Measurements from ENCODE around the gene CYP27B1. TPM values are rescaled to one million over a fixed set of nuclear protein-coding genes. Genes with fewer than 3 reads are reported as not detected.

CYP27B1 gene
- total RNA-seq, 1 donor from 2014 or later = 0.39 TPM

DNA sequence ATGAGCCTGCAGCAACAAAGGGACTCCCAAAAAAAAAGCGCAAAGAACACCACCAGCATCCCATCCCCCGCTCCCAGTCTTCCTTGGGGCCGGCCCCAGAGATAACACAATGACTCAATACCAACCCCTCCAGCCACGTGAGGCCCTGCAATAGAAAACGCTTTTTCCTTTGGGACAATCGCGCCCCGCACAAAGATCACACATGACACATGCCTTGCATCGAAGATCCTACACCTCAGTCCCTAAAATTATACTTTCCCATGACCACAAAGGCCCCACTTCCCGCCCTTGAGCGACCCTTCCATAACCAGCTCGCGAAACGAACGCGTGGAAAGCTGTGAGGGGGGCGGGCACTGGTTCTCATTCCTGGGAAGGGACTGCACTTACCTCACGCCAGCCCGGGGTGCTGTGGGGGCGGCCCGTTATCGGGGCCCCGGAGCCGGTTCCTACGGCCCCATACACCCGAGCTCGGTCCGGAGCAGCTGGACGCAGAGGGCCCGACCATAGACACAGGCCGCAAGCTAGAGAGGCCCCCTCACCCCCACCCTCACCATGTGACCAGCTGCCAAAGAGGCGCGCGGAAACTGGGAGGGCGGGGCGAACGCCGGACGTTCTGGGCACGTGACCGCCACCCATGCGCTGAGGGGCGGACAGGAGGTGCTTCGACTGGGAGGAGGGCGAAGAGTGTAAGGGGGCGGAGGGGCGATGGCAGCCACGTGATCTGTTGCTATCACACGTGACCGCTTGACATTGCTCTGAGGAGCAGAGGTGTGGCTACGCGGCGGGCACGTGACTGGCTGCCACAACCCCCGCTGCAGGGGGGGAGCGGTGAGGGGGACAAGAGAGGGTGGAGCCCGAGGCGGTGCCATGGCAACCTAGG, 14.8 kb downstream of the CYP27B1 start, which contains the start of gene CDK4:
Gene CDK4 (minus strand): TSS at position 523 of the 880 bp plus-strand sequence. CDS start 593 bp downstream, outside the sequence.
- peak; percentile 99 to 100 for DNase-seq (ENCODE audit: low read depth in 2 of 2)

DNA sequence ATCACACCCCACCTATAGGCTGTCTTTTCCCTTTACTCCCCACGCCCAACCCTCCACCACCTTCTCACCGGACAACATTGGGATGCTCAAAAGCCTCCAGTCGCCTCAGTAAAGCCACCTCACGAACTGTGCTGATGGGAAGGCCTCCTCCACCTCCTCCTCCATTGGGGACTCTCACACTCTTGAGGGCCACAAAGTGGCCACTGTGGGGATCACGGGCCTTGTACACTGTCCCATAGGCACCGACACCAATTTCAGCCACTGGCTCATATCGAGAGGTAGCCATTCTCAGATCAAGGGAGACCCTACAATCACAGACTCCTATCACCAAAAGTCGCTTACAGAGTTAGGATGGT, 15.5 kb downstream of the CYP27B1 start:
- no peak for DNase-seq (ENCODE audit: low read depth in 2 of 2)

DNA sequence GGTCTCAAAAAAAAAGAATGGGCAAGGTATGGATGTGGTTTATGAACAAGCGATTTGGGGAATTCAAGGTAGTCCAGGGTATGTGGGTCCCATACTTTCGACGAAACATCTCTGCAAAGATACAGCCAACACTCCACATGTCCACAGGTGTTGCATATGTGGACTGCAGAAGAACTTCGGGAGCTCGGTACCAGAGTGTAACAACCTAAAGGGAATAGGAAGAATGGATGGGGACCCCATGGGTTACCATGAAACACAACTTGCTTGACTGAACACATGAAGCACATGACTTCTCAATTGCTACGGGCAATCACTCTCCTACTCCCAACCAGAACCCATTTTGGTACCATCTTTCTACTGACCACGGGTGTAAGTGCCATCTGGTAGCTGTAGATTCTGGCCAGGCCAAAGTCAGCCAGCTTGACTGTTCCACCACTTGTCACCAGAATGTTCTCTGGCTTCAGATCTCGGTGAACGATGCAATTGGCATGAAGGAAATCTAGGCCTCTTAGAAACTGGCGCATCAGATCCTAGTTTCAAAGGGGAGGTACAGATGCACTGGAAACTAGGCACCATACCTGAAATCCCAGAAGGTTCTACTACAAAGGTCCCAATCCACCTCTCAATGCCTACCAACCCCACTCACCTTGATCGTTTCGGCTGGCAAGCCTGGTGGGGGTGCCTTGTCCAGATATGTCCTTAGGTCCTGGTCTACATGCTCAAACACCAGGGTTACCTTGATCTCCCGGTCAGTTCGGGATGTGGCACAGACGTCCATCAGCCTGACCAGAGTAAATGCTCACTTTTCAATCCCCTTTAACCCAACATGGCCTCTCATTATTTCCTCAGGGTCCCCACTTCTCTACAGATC, 16.1 kb downstream of the CYP27B1 start:
- DNase-seq (ENCODE audit: low read depth in 2 of 2) = no peak

DNA sequence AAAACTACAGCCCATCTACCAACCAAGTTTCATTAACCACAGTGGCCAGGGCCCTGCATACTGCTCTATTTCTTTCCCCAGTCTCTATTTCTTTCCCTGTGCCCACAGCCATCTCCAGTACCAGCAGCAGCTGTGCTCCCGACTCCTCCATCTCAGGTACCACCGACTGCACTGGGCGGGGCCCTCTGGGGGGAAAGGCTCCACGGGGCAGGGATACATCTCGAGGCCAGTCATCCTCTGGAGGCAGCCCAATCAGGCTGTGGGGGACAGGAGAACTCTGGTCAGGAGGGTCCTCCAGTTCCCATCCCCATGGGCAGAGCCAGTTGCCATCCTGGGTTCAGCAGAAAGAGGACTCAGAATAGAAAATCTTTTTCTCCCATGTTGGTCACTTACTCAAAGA, 17.8 kb downstream of the CYP27B1 start:
- no peak for DNase-seq (ENCODE audit: low read depth in 2 of 2)

DNA sequence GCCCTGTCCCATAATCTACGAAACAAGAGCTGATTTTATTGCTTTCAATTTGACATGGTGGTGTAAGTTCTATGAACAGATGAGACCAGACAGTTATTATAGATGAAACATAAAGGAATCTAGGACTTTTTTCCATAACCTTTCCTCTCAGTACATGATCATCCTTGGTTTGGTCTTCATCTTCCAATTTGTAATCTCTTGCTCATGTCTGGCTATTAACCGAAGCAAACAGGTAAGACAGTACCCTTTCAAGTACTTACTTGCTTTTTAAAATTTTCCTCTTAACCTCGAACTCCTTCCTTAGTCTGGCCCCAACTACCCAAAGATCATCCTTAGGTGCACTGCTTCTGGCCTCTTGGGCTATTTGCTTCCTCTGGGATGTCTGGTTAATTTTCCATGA, 20.9 kb downstream of the CYP27B1 start:
- DNase-seq (ENCODE audit: low read depth in 2 of 2) = no peak

DNA sequence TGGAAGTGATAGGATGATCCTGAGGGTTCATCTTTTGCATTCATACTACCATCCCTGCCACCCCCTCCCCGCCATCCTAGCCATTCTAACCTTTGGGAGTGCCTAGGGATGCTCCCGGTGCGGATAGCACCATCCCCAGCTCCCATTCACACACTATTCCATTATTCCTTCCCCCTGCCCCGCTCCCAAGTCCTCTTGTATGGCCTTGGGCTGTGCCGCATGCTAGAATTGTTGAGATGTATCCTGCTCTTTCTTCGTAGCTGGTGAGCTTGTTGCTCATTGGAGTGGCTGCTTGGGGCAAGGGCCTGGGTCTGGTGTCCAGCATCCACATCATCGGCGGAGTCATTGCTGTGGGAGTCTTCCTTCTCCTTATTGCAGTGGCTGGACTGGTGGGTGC, 21.4 kb downstream of the CYP27B1 start:
- no peak for DNase-seq (ENCODE audit: low read depth in 2 of 2)

DNA sequence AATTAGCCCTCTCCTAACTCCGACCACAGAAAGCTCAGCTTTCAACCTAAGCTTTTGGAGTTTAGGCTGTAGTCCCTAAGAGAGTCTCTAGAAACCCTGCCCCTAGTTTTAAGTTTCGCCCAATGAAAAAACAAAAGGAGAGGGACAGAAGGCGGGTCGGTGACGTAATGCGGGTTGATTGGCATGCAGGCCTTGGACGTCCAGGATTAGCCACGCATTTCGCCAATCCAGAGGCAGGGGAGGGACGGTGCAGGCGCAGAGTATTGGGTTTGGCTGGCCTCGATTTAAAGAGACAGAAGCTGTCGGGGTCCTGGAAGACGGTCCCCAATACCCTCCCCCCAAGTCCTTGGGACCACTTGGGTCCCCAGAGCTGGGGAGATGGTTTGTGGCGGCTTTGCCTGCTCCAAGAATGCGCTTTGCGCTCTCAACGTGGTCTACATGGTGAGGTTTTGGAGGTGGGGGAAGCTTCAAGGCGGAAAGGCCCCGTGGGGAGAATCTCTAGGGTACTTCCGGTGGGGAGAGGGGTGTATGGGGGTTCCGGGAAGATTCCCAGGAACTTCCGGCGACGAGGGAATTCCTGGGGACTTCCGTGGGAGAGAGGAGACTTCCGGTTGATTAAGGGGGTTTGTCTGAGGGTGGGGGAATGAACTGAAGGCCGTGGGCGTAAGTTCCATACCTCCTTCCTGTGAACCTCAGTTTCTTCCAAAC, 21.9 kb downstream of the CYP27B1 start, which contains the start of gene TSPAN31:
Gene TSPAN31 (plus strand): TSS at position 263 of the 708 bp plus-strand sequence. CDS start 116 bp downstream, at position 379.
- DNase-seq (ENCODE audit: low read depth in 2 of 2) = peak; percentile 98 to 99

DNA sequence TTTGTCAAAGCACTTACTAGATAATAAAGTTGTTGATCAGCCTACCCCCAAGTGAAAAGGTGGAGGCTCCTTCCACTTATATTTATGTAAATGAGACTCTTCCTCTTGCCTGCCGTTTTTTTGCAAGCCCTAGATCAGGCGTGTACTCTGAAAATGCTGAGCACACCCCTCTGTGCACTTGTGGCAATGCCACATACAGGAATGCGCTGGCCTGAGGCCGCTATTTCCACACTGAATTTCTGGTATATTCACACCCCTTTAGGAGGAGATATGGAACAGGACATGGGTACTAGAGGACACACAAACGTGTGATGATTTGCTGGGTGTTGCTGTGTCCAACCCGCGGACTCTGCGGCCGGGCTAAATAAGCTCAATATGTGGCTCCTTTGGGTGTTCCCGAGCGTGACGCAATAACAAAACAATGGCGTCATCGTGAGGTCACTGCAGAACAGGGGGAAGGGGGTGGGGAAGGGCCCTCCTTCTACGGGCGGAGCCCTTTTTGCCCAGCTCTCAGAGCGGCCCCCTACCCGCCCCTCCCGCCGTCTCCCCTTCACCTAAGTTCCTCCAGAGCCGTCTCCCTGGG, 22.6 kb downstream of the CYP27B1 start:
- DNase-seq (ENCODE audit: low read depth in 2 of 2) = peak in 1 of 2 donors; percentile 65

DNA sequence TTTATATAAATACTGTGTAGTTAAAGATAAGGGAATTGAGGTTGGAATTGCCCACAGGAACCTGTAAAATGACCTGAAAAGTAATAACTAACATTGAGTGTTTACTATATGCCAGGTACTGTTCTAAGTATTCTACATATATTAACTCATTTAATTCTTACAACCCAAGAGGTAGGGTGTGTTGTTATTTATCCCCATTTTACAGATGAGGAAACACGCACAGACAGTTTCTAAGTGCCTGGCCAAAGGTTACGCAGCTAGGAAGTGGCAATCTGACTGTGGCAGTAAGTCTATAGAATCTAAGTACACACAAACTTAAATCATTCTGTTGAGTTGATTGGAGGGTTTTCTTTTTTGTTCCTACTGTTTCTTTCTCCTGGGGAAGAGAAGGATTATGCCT, 23.1 kb downstream of the CYP27B1 start:
- DNase-seq (ENCODE audit: low read depth in 2 of 2) = no peak

DNA sequence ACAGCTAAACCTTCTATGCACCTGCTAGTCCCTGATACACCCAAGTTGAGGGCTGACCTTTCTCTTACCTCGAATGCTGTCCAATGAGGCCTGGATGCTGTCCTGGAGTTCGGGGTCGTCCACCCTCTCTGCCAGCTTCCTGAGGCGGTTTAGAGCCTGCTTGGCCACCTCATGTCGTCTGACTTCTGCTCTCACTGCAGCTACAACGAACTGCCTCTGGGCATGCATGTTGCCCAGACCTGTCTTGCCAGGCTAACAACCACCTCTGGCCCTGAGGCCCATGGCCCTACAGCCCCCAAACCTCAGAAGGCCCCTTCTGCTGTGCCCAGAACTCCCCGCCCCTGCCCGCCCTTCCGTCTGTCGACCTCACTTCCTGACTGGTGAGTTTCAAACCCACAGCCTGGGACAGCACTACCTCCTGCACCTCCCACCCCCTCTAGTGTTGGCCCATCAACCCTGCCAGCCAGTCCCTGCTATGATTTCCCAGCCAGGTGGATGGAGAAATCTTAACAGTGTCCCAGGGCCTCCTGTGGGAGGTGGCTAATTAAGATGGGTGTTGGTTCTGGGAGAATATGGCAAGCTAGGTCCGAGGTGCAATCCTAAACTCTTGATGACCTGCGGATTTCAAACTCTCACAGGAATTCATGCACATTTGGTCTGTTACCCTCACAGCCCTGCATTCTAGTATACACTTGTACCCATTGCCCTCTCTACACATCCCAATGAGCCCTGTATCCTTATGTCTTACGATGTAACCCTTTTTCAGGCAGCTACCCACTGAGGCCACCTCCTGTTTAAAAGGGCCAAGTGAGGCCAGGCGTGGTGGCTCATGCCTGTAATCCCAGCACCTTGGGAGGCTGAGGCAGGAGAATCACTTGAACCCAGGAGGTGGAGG, 24.8 kb downstream of the CYP27B1 start:
- no peak for DNase-seq (ENCODE audit: low read depth in 2 of 2)

DNA sequence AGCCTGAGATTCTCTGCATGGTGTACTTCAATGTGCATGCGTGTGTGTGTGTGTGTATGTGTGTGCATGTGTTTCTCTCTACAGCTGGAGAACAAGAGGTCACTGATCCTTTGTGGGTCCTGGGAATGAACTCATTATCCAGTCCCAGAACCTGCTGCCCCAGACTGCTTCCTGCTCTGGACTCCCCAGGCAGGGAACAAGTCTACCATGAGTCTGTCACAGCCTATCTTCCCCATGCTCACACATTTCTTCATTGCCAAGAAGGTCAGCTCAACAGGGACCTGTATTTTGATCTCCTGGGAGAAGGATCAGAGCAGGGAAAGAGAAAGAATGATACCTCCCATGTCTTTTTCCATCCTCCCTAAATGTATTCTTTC, 25.5 kb downstream of the CYP27B1 start:
- DNase-seq (ENCODE audit: low read depth in 2 of 2) = no peak

DNA sequence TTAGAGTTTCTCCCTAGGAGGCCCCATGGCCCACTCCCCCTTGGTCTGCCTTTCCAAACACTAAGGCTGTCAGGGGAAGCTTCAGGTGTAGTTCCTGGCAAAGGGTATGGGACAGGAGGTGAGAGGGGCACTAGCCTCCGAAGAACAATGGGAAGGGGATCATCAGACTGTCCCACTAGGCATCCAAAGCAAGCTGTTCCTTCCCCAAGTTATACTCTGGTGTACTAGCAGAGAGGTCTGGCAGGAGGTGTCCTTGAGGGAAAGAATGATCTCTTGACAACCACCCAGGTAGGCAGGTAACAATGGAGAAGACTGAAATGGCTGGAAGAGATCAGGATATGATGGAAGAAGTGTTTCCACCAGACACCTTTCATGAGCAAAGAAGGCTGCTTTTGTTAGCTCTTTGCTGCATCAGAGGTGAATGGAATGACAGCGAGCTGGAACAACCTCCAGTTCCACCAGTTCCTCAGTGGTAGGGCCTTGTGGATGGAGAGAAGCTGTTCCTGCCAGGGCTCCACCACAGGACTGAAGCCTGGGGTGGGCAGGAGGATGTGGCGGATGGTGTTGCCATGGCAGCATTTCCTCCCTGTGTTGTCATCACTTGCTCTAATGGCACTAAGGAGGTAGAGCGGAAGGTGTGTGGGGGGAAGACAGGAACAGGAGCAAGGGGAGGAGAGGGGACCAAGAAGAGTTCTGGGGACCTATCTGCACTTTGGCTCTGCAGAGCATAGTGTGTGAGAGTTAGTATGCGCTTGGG, 26.0 kb downstream of the CYP27B1 start:
- DNase-seq (ENCODE audit: low read depth in 2 of 2) = peak in 1 of 2 donors; percentile 38

DNA sequence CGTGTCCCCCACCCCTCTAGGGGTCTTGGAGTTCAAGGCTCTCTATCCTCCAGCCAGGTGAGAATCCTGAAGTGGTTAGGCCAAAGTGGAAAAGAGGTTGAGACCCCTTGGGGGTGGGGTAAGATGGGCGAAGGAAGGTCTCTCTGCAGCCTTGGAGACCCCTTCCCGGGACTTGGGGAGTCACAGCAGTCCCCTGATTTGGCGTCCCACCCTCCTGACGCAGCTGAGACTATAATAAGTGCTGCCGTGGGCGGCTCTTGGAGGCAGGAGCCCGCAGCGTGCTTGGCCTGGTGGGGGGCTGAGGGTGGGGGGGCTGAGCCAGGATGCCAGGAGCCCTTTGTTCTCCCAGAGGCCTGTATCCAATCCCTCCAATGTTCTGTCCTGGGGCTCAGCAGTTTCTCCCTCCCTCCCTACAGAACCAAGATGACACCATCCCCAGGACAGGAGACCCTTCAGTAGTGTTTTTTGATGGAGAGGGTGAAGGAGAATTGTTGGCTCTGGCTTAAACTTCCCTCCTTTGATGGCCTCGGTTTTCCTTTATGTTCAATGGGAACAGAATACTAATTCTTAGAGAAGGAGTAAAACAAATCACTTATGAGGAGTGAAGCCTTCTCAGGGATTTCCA, 26.9 kb downstream of the CYP27B1 start:
- no peak for DNase-seq (ENCODE audit: low read depth in 2 of 2)

DNA sequence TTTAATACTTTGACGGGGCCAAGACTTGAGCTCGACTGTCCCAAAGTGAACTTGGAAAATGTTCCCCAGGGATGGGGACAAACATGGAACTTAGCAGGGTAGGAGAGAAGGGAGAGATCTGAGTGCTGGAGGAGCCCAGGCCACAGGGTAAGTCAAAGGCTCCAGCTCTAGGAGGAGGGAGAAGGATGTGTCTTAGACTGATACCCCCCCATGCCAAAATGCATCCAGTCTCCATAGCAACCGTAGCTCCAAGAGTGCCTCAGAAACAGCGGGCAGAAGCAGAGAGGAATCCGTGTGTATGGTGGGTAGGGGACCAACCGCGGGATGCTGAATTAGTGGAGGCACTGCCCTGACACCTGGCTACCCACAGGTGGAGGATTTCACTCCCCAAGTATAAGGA, 27.5 kb downstream of the CYP27B1 start:
- DNase-seq (ENCODE audit: low read depth in 2 of 2) = no peak

DNA sequence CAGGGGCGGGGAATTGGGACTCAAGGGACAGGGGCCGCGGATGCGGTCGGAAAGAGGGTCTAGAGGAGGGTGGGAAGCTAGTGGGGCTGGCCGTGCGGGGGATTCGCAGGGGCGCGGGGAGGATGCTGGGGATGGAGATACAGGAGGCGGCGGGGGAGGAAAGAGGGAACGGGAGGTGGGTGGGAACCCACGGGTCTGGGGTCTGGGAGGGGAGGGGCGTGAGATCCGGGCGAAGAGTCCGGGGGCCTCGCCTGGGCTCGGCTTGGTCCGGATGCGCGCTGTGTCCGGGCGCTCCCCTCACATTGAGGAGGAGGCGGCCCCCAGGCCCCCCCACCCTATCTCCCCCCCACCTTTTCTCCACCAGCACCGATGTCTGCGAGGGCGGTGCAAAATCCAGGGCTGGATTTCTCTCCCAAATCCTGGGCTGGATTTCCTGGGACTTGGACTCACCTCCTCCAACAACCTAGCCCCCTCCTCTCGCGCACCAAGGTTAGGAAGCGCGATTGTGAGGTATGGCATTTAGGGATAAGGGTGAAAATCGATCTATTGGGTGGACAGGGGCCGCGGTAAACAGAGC, 28.1 kb downstream of the CYP27B1 start, which contains the start of gene AGAP2:
Gene AGAP2 (minus strand): TSS at position 82 of the 577 bp plus-strand sequence. CDS start 496 bp downstream, outside the sequence.
- DNase-seq (ENCODE audit: low read depth in 2 of 2) = no peak

DNA sequence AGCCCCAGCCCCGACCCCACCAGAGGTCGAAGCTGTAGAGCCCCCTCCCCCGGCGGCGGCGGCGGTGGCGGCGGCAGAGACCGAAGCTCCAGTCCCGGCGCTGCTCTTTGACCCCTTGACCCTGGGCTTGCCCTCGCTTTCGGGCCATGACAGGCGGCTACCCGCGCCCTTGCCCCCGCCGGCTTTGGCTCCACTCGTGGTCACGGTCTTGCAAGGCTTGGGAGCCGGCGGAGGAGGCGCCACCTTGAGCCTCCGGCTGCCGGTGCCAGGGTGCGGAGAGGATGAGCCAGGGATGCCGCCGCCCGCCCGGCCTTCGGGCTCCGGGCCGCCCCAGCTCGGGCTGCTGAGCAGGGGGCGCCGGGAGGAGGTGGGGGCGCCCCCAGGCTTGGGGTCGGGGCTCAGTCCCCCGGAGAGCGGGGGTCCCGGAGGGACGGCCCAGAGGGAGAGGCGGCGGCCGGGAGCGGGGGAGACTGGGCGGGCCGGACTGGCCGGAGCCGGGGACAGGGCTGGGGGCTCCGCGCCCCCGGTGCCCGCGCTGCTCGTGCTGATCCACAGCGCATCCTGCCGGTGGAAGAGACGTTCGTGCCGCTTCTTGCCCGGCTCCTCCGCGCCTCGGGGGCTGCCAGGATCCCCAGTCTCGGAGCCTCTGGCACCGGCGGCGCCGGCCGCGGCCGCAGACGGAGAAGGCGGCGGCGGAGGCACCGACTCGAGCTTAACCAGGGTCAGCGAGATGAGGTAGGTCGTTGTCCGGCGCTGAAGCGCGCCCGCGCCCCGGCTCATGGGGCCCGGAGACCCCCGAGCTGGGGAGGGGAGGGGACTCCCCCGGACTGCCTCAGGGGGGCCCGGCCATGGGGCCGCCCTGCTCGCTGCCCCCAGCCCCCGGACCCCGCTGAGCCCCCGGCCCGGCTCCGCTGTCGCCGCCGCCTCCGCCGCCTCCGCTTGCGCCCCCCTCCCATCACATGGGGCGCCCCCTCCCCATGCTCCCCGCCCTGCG, 29.1 kb downstream of the CYP27B1 start:
- DNase-seq (ENCODE audit: low read depth in 2 of 2) = no peak

DNA sequence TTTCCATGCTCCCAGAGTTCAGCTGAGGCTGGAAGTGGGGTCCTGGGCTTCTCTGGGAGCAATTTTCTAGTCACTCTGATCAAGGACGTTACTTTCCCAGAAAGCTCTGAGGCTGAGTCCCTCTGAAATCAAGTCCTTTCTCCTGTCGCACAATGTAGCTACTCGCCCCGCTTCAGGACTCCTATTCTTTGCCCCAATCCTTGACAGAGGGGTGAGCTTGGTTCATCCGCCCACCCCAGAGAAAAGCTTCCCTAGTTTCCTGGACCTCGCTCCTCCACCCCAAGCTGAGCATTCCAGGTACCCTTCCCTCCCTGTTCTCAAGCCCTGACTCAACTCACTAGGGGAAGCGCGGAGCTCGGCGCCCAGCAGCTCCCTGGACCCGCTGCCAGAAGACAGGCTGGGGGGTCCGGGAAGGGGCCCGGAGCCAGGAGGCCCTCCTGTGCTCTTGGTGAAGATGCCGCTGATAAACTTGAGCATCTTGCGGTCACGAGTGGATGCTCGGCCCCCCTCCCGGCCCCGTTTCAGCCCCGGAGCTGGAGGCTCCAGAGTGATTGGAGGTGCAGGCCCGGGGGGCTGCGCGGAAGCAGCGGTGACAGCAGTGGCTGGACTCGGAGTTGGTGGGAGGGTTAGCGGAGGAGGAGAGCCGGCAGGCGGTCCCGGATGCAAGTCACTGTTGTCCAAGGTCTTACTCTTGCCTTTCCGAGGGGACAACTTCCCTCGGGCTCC, 30.0 kb downstream of the CYP27B1 start:
- DNase-seq (ENCODE audit: low read depth in 2 of 2) = no peak
